SIG-M5 treated with dmso at 0.1 percent for 504 hours (cell line): ENCODE data around the gene ATG2B.

Experiments used
- DNase-seq: peaks from one replicate; lab custom pipeline; 2025; ENCODE audit not compliant: unreplicated experiment; lab: John Stamatoyannopoulos, UW

Gene ATG2B

DNA sequence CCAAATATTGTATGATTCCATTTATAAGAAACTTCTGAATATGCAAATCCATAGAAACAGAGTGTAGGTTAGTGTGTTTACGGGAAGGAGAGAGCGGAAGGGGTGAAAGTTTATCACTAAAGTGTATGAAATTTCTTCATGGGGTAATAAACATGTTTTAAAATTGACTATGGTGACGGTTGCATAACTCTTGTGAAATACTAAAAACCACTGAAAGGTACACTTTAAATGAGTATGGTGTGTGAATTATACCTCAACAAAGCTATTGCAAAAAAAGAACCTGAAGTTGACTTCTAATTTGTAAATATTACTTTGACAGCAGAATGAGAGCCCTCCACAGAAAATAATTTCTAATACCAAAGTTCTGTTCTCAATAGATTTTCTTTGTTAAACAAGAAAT, 47.1 kb downstream of the ATG2B start:
- no peak for DNase-seq

DNA sequence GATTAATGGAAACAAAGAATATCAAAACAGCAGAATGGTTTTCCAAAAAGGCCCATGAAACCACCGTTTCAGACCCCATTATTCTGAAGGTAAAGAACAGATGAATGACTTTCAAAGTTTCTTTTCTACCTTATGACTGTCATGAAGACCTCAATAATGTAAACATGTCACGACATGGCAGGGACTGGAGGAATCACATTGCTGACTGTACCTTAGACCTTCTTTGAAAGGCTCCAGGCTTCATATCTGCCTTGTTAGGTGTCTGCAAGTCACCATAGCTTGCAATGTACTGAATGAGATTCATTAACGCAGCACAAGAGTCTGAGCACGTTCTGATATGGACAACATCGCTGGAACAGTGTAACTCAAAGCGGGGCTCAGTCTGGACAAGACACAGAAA, 52.2 kb downstream of the ATG2B start:
- DNase-seq, result no peak

DNA sequence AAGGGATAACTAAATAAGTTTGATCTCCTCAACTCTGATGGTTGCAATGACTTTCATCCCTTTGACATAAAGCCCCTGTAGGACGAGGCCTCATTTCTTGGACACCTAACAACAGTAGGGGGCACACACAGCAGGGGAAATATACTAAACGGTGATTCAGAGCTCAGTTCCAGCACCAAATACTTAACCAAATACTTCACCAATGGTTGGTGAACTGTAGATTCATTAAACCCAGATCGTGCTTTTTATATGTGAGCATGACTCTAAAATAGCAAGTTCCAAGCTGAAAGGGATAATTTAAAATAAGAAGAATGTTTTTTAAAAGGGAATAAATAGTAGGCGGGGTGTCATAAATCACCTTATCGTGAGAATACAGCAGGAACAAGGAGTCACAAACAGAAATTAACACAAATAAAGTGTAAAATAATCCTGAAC, 53.2 kb downstream of the ATG2B start:
- DNase-seq, result no peak

DNA sequence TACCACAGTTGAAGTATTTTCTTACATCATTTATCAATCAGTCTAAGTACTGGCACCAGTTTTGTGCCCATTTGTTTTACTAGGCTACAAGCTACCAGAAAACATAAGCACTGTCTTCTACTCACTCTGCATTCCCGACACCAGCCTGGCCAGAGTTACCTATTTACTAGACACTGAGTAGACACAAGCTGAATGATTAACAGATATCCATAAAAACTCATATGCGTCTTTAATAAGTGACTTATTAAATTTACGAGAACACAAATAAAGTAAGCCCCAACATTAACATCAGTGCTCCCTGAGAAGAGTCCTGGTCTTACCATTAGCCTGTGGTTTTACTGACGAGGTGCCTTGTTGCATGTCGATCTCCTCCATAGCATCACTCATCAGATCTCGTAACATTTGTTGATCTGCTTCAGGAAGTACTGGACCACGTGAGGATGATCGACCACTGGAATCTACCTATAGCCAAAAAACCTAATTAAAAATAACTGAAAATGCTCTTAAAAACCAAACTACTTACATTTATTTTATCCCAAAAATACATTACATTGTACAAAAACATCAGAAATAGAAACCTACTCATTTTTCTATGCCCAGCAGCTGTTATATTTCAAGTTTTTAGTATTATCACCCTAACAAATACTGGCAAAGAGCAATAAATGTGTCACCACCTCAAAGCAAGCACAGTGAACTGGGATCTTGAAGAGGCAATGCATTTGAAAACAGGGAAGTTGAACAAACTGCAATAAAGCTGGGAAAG, 53.8 kb downstream of the ATG2B start:
- no peak for DNase-seq

DNA sequence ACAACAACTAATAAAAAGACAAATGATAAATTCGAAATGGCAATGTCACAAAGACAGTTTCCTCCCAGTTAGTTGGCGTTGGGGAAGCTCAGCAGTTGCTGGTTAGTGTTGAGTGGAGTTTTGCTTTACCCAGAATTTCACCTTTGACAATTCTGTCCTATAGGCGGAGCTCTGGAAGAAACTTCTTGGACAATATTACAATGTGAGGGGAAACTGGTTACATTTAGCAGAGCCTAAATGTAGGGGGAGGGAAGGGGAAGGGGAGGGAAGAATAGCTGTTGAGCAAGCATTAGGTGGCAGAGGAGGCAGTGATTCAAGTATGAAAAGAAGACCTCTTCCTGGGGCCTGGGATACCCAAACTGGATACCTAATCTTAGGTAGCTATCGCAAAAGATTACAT, 55.7 kb downstream of the ATG2B start:
- no peak for DNase-seq

DNA sequence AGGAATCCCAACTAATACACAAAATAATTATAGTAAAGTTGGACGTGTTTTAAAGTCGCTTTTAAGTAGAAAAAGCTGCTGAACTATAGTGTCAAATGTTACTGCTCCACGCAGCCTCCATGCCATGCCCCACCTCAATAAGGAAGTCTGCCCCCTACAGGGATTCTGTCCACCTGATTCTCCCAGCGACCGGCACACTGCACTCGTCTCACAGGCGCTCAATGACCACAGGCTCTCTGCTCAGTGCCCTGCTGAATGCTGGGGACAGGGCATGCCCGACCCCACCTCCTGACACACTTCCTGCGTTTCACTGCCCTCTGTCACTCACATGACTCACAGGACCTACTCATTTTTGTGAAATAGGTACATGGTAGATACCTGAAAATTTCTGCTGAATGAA, 58.2 kb downstream of the ATG2B start:
- no peak for DNase-seq

DNA sequence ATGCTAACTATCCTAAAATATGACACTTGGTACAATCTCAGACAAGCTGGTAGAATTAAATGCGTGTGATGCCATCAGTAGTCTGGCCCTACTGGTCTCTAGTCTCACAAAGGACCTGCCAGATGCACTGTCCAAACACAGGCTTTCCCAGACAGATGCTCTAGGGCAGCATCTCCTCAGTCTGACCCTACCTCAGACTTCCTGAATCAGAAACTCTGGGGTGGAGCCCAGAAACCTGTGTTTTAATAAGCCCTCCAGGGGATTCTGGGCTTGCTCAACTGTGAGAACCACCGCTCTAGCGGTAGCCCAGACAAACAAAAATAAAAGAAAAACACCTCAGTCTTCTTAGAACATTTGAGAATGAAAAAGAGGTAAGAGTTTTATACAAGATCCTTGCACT, 59.2 kb downstream of the ATG2B start:
- DNase-seq, result no peak

DNA sequence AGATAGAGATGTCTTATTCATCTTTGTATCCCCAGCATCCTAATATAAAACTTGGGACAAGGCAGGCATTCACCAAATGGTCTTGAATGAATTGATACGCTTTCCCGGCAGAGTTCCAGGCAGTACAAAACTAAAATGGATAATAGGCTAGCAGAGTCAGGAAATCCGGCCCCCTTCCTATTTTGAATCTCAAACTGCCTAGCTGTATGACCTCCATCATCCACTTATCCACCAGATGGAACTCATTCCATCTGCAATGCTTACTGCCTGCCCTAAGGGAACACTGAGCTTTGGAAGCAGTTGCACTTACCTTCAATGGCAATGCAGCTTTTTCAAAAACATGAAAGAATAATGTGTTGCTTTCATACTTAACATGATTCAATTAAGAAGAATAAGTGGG, 63.7 kb downstream of the ATG2B start:
- no peak for DNase-seq

DNA sequence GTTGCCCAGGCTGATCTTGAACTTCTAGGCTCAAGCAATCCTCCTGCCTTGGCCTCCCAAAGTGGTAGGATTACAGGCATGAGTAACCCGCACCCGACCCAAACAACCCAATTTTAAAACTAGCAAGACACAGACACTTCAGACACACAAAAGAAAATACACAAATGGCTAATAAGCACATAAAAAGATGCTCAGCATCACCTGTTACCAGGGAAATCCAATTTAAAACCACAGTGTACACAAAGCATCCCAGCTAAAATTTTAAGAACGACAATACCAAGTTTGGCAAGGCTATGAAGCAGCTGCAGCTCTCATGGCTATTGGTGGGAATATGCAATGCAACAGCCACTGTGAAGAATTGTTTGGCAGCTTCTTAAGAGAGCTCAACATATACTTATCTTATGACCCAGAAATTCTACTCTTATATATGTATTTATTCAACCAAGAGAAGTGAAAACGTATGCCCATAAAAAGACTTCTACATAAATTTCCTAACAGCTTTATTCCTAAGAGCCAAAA, 65.1 kb downstream of the ATG2B start:
- no peak for DNase-seq

DNA sequence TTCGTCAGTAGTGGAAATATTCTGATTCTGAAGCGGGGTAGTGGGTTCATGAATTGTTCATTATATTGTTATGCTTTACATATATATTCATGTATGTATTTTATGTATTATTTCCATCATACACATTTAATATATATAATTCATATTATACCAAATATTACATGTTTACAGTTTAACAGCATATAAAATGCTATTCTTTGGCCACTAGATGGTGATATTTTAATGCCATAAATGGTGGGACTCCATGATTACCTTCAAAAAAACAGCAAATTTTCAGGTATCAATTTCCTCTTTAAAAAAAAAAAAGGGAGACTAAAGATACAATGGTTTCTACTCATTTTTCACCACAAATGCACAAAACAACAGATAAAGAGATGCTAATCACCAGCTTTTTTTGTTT, 66.1 kb downstream of the ATG2B start:
- peak; percentile 28 for DNase-seq

DNA sequence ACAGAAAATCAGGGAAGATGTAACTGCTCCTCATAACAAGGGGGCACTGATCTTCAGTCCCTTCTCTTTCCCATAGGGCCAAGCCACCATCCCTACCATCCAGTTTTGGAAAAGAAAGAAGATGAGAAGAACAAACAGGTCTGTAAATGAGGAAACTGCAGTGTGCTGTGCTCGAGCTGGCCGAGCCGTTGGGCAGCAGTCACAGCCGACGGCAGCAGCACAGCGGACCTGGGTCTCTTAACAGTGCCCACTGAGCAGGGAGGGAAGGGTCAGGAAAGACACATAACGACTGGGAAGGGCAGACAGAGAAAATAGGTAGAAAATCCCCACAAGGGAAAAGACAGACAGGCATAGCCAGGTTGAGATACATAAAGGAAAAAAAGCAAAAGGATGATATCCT, 68.9 kb downstream of the ATG2B start:
- DNase-seq, result no peak

DNA sequence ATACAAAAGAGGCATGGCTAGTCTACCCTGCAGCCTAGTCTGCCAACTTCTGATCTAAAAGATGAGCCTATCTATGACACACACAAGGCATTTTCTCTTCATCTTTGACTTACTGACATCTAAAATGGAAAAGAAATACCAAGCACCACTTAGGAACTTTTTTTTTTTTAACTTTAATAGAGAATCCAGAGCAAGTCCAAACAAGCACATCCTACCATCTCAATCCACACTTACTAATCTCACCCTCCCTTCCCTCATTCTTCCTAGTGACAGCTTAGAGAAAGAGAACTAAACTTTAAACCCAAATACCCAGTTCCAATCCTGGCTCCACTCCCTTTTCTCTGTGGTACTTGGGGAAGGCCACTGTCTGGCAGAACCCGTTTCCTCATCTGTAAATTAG, 75.3 kb downstream of the ATG2B start:
- no peak for DNase-seq

DNA sequence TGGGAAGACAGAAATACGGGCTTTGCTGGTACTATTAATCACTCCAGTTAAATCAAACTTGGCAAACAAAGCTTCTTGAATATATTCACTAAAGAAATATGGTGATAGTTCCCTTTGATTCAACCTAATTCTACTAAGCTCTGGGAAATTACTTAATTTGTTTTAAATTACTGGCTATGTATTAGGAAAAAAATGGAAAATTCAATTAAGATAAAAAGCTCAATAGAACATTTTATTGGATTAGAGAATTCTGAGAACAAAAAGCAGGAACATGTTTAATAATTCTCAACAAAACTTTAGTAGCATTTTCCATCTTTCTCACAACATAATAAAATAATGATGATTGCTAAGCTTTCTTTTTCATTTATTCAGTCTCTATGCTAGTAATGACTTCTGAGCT, 76.9 kb downstream of the ATG2B start:
- DNase-seq, result no peak

DNA sequence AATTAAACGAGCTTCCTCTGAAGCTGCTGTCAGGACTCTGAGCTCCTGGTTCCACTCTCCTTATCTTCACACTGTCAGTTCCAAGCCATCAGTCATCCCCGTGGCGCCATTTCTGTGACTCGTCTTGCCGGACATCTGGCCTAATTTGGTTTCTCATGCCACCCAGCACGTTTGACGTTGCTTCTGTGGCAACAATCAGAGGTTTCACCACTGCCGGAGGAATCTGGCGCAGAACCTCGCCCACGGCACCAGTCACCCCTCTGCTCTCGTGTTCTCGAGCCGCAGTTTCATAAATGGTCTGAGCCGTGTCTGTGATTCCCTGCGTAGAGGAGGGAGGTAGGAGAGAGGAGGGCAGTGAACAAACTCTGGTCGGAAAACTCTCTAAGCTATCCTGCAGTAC, 77.5 kb downstream of the ATG2B start:
- no peak for DNase-seq

DNA sequence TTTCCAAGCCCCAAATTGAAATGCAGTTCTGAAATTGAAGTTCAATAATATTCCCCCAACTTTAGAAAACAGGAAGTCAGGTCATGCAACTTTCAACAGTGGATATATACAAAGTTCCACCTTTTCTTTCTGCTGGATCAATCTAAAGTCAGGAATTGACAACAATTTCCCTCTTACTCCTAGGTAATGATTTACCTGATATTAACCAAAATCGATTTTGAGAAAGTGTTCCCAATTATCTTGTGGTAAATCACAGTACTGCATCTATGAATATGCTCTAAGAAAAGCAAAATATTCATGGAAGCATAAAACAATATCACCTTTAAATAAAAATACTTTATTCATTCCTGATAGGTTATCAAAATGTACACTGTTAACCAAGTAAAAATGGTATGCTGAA, 78.7 kb downstream of the ATG2B start:
- DNase-seq, result no peak

DNA sequence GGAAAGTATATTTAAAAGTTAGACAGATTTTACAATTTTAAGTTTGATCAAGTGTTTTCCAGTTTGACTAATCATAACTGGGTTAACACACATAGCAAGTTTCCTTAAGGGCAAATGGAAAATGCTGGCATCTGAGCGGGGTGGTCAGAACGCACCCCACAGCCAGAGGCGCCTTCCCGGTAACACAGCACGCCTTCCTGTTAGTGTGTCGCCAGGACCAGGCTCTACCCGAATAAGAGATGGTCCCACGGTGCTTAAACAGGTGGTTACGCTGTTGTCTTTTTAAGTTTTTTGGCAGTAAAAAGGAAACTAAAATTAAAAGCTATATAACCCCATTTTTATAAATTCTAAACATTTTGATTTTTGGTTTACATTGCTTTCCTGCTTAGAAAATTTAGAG, 79.1 kb downstream of the ATG2B start:
- DNase-seq, result no peak

DNA sequence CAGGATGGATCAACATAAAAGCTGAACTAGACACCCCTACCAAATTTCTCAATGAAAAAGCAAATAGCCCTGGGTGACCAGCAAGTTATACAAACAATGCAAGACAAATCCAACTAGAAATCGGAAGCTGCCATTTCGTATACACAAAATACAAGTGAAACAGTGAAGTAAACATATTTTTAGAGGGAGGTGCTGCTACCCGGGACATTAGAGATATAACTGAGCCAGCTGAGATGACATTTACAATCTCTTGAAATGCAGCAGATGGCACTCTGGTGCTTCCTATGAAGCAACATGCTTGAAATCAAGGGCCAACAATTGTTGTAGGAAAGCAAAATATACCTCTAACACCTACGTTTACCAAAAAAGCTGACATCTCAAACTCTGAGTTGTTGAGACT, 81.7 kb downstream of the ATG2B start:
- DNase-seq, result no peak

DNA sequence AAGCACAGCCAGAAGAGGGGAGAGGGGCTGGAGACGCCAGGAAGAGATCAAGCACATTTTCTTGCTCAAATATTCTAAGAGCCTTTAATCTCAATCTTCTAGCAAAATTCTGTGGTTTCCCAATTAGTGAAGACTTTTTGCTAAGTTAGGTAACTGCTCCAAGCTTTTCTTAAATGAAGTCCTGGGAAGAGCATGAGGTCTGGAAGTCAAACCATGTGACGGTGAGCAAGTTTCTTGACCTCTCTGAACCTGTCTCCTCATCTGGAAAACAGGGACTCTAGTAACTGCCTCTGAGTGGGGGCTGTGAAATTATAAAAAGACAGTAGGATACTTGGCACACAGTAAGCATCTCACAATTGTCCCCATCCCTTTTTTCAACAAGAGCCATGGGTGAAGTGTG, 83.0 kb downstream of the ATG2B start:
- DNase-seq, result no peak

DNA sequence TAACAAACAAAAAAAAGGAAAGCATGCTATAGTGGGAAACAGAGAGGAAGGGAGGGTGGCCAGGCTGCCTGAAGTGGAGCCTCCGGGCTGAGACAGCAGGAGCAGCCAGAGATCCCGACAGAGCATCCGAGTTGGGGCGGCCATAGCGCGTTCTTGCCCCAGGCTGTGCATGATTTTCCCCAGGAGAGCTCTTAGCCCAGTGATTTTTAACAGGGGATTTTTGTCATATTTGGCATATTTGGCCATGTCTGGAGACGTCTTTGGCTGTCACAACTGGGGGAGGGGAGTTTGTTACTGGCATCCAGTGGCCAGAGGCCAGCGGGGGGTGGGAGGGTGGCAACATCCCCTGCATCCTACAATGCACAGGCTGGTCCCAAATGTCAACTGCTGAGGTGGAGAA, 83.6 kb downstream of the ATG2B start:
- no peak for DNase-seq

DNA sequence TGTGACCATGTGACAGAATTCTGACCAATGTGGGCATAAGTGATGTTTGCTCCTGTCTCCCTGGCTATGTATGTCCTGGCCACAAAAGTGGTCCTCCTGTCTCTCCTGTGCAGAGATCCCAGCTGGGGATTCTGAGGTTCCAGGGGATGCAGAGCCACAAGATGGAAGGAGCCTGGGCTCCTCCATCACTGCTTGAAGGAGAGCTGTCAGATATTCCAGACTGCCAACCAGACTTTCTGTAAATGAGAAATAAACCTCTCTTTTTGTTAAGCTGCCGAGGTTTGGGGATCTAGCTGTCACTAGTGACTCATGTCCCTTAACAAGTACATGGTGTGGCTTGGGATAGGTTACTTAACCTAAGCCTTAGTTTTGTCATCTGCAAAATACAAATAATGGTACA, 85.3 kb downstream of the ATG2B start:
- no peak for DNase-seq

DNA sequence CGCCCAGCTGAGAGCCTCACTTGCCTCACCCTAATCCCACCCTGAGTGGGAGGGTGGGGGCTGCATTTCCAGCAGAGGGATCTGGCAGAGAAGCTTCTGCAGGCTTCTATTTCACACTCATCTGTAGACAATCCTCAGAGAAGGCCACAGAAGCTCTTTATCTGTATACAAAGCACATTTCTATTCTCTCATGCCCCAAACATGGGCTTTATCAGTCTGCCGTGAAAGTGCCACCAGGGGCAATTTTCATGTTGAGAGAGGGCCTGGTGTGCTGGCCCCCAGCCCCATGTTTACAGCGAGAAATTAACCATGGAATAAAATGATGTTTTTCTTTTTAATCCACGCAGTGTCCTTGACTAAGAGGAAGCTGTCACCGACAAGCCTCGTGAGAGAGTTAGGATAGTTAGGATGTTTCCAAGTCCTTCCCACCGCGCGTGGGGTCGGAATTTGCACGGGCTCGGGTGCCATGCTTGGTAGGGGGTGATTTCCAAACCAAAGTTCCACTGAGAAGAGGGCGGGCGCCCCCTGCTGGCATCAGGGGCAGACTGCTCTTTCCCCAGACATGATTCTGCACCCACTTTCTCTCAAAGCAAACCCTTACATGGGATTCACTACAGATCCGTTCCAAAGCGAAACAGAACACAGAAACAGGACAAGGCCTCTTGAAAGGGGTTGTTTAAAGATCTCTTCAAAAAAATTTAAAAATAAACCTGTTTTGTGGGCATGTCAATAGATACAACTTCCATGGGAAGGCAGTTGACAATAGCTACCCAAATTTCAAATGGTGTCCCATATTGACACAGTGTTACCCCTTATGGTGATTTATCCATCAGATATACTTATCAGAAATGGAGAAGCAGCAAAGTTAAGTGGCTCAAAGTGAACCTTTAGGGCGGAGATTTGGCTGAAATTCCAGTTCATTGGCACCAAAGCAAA, 87.7 kb downstream of the ATG2B start:
- DNase-seq, result peak; percentile 42

DNA sequence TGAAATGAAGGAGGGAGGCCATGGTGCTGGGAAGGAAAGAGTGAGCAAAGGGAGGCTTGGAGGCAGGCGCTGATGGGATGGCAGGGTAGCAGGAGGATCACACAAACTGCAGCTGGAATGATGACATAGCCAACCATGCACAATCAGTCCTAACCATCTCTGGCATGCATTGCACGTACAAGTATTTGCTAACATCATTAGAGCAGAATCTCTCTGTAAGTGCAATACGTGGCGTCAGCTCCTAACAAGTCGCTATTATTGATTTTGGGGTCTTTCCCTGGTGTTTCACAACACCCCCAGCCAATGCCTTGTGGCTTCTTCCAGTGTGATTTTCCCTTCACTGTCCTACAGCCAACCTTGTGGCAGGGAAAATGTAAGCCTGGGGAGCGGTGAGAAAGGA, 88.6 kb downstream of the ATG2B start:
- DNase-seq, result no peak
